ENCODE measurements around the gene SH2D3C.

Gene SH2D3C

GRCh38 chr9:127723013-127723412 is 55.5 kb downstream of the SH2D3C start:
- no peak for DNase-seq (ENCODE audit: extremely low read depth in 1 of 2, low read depth in 1 of 2)

GRCh38 chr9:127722055-127722745 is 56.3 kb downstream of the SH2D3C start:
- no peak for DNase-seq (ENCODE audit: extremely low read depth in 1 of 2, low read depth in 1 of 2)

- DNase-seq (ENCODE audit: extremely low read depth in 1 of 2, low read depth in 1 of 2), result no peak
Measured at GRCh38 chr9:127721391-127721821, 57.1 kb downstream of the SH2D3C start.

GRCh38 chr9:127720865-127721227 is 57.6 kb downstream of the SH2D3C start:
- no peak for DNase-seq (ENCODE audit: extremely low read depth in 1 of 2, low read depth in 1 of 2)

- no peak for DNase-seq (ENCODE audit: extremely low read depth in 1 of 2, low read depth in 1 of 2)
Measured at GRCh38 chr9:127720031-127720864, 58.2 kb downstream of the SH2D3C start.

GRCh38 chr9:127717766-127718165 is 60.7 kb downstream of the SH2D3C start:
- DNase-seq (ENCODE audit: extremely low read depth in 1 of 2, low read depth in 1 of 2), result no peak

GRCh38 chr9:127716412-127716811 is 62.1 kb downstream of the SH2D3C start:
- DNase-seq (ENCODE audit: extremely low read depth in 1 of 2, low read depth in 1 of 2), result no peak

- DNase-seq (ENCODE audit: extremely low read depth in 1 of 2, low read depth in 1 of 2), result peak; percentile 91 to 96
Measured at GRCh38 chr9:127715470-127716337, 62.8 kb downstream of the SH2D3C start, which contains the start of the genes PTRH1 and TTC16. Gene PTRH1 (minus strand): TSS chr9:127715663. CDS start chr9:127715639, 24 bp downstream. Gene TTC16 (plus strand): TSS chr9:127716079. CDS start chr9:127716146, 67 bp downstream.

GRCh38 chr9:127714951-127715469 is 63.5 kb downstream of the SH2D3C start:
- DNase-seq (ENCODE audit: extremely low read depth in 1 of 2, low read depth in 1 of 2), result no peak

GRCh38 chr9:127714020-127714750 is 64.3 kb downstream of the SH2D3C start:
- no peak for DNase-seq (ENCODE audit: extremely low read depth in 1 of 2, low read depth in 1 of 2)

GRCh38 chr9:127712867-127713266 is 65.6 kb downstream of the SH2D3C start:
- DNase-seq (ENCODE audit: extremely low read depth in 1 of 2, low read depth in 1 of 2), result no peak

- no peak for DNase-seq (ENCODE audit: extremely low read depth in 1 of 2, low read depth in 1 of 2)
Measured at GRCh38 chr9:127712371-127712770, 66.1 kb downstream of the SH2D3C start.

GRCh38 chr9:127711831-127712274 is 66.6 kb downstream of the SH2D3C start:
- no peak for DNase-seq (ENCODE audit: extremely low read depth in 1 of 2, low read depth in 1 of 2)

GRCh38 chr9:127711226-127711701 is 67.2 kb downstream of the SH2D3C start:
- DNase-seq (ENCODE audit: extremely low read depth in 1 of 2, low read depth in 1 of 2), result no peak

- no peak for DNase-seq (ENCODE audit: extremely low read depth in 1 of 2, low read depth in 1 of 2)
Measured at GRCh38 chr9:127710204-127710783, 68.2 kb downstream of the SH2D3C start.

GRCh38 chr9:127708952-127709587 is 69.4 kb downstream of the SH2D3C start:
- DNase-seq (ENCODE audit: extremely low read depth in 1 of 2, low read depth in 1 of 2), result no peak

- no peak for DNase-seq (ENCODE audit: extremely low read depth in 1 of 2, low read depth in 1 of 2)
Measured at GRCh38 chr9:127707766-127708165, 70.7 kb downstream of the SH2D3C start.

GRCh38 chr9:127706836-127707241 is 71.6 kb downstream of the SH2D3C start, which contains the start of gene CFAP157:
Gene CFAP157 (plus strand): TSS chr9:127706988. CDS start chr9:127707032, 44 bp downstream.
- no peak for DNase-seq (ENCODE audit: extremely low read depth in 1 of 2, low read depth in 1 of 2)
